T-helper 2 cell treated with Interferon-gamma antibody and Interleukin-4, amounts not matched to agents 5 μg/mL and 100 μg/mL, for 36 hours (primary cell): Measurements from ENCODE around the gene HACD2.

Experiments
- DNase-seq: peaks from one replicate; pipeline ENCODE4 v3.0.0; 2021; ENCODE audit warnings: low spot score
- H3K27ac Mint-ChIP-seq: one replicate; pipeline ENCODE4 v1.8.0; 2021; ENCODE audit warnings: mild to moderate bottlenecking, mixed read lengths
- H3K27me3 Mint-ChIP-seq: one replicate; pipeline ENCODE4 v1.8.0; 2021; ENCODE audit warnings: low read depth, mixed read lengths
- H3K36me3 Mint-ChIP-seq: one replicate; pipeline ENCODE4 v1.8.0; 2021; ENCODE audit warnings: low read depth, mixed read lengths
- H3K4me1 Mint-ChIP-seq: one replicate; pipeline ENCODE4 v1.8.0; 2021; ENCODE audit warnings: low read depth, mixed read lengths
- H3K4me3 Mint-ChIP-seq: one replicate; pipeline ENCODE4 v1.8.0; 2022; ENCODE audit warnings: mild to moderate bottlenecking, moderate library complexity, mixed read lengths
- H3K9me3 Mint-ChIP-seq: one replicate; pipeline ENCODE4 v1.8.0; 2021; ENCODE audit warnings: mixed read lengths

HACD2 gene

GRCh38 chr3:123444023-123444422, 140.8 kb downstream of the HACD2 start:
- Mint-ChIP-seq H3K36me3 (peaks cover 1% of the 10 kb centered on the region), H3K9me3 (no peaks in the 10 kb centered on the region), H3K4me3 (no peak overlapping the region), H3K27ac (no peak overlapping the region), H3K27me3 (peaks cover 42% of the 10 kb centered on the region), H3K4me1 (no peaks in the 10 kb centered on the region)
- no peak for DNase-seq

DNA sequence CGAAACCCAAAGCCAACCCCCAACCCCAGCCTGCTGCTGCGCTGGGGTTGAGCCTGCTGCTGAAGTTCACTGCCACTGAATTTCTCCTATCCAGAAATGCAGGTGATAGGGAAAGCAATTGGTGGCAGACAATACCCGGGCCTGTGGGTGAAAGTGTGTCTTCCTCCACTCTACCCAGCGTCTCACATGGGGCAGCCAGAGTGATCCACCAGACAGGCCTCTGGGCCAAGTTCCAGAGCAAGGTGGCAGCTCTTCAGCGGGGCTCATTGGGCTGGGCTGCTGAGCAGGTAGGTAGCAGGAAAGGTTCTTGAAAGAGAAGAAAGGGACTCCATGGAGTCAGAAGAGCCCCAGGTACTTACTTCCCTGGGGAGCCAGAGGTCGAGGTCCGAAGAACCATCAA, 141.9 kb downstream of the HACD2 start:
- Mint-ChIP-seq H3K27ac (no peak overlapping the region), H3K4me3 (no peak overlapping the region), H3K27me3 (peaks cover 40% of the 10 kb centered on the region), H3K9me3 (no peaks in the 10 kb centered on the region), H3K36me3 (peaks cover 1% of the 10 kb centered on the region), H3K4me1 (no peaks in the 10 kb centered on the region)
- DNase-seq = no peak

- Mint-ChIP-seq H3K27ac (no peak overlapping the region), H3K4me3 (no peak overlapping the region), H3K4me1 (no peaks in the 10 kb centered on the region), H3K9me3 (no peaks in the 10 kb centered on the region), H3K36me3 (peaks cover 1% of the 10 kb centered on the region), H3K27me3 (peaks cover 41% of the 10 kb centered on the region)
- no peak for DNase-seq
Measured at GRCh38 chr3:123442125-123442524, 142.7 kb downstream of the HACD2 start.
